HG02840 (cell line): ENCODE measurements around the gene MYL7.
"Not testable (repeated sequence)": the region's sequence is repeated elsewhere in the genome, so short reads cannot be mapped to it uniquely, and the experiment has no call there.

Experiments
- ATAC-seq: cut with Tn5 transposase; IDR thresholded peaks from one replicate; pipeline ENCODE4 v1.9.1; 2021; ENCODE audit warnings: mild to moderate bottlenecking, moderate library complexity, moderate number of reproducible peaks; ENCODE audit not compliant: unreplicated experiment, low FRiP score

Gene MYL7

DNA sequence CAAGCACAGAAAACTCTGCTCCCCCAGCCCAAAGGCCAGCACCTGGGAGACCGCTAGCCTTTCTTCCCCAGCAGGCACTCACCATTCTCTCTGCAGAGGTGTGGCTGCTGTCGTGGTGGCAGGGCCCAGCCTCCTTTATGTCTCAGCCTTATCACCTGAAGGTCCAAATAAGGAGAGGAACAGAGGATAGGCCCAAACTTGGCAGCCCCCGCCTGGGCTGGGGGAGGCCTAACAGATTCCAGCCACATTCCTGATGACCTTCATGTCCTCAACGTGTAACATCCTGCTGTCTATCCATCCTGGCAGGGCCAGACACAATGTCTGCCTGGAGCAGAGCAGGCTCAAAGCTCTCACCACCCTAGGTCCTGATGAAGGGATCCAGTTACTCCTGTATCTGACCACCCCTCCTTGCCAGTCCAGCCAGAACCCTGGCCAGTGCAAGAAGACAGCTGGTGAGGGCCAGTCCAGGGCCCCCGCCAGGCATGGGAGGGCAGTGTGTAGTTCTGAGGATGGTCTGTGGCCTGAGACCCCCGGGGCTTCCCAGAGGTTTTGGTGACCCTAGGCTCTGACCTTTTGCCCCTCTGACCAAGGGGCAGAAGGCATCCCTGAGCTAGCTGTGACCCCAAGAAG is at the start of gene MYL7:
MYL7 (minus strand) TSS at position 112 of the 630 bp plus-strand sequence; CDS start at position 85, 27 bp downstream.
- no peak for ATAC-seq

DNA sequence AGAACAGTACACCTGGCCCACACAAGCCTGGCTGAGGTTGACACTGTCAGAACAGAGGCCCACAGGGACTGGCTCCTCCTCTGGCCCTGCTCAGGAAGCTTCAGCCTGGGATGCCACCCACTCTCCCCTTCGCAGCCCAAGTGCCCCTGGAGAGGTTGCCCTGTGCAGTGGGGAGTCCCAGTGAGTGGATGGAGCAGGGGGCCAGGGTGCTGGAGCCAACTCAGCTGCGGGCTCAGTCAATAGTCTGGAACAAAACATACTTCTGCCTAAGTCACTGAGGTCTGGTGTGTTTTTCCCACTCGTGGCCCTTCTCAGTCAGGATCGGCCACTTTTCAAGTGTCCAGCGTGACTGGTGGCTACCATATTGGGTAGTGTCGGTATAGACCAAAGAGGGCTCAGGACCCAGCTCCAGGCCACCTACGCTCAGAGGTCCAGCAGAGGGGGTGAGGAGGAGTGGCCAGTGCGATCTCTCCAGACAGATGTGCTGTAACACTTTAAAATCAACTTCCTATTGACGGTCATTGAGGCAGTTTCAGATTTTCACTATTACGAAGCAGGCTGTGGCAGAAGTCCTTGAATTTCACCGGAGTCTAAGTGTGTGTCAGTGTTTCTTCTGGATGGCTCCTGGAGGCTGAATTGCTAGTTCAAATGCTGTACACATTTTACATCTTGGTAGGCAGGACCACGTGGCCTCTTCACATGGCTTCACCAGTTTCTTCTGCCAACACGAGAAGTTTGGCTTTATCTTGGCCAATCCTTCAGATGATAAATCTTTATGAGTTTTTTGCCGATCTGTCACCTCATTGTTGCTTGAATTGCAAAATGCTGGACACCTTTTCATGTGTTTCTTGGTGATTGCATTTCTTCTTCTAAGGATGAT is 49.1 kb upstream of the MYL7 start:
- no peak for ATAC-seq

DNA sequence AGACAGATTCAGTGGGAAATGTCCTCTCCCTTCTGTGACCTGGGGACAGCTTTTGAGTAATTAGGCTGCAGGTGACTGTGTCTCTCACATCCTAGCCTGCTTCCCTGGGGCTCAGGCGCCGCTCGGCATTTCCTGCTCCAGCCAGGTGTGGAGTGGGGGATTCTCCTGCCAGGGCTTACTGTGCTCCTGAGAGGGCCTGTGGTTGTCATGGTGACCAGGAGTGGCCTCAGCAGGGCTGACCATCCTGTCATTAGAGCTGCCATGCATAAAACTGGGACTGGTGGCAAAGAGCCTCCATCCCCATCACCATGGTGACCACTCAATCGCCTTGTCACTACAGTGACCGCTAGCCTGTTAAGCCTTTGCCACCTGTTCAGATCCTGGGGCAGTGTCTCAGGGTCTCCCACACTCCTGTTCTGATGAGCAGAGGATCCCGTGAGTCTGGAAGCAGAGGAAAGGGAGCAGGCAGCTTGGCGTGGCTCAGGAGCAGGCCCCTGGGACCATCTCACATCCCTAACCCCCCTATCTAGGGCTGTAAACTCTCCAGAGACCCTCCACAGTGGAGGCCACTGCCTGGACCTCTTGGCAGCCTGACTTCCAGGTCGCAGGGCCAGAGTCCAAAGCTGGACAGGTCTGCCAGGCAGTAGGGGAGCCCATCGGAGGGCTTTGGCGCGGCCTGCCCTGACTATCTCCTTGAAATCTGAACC is 48.3 kb upstream of the MYL7 start, which contains the start of gene GCK:
GCK (minus strand) TSS at position 154 of the 707 bp plus-strand sequence. CDS start 486 bp downstream, outside the sequence.
- ATAC-seq = no peak

GRCh38 chr7:44188480-44189225 is 47.5 kb upstream of the MYL7 start:
- no peak for ATAC-seq

DNA sequence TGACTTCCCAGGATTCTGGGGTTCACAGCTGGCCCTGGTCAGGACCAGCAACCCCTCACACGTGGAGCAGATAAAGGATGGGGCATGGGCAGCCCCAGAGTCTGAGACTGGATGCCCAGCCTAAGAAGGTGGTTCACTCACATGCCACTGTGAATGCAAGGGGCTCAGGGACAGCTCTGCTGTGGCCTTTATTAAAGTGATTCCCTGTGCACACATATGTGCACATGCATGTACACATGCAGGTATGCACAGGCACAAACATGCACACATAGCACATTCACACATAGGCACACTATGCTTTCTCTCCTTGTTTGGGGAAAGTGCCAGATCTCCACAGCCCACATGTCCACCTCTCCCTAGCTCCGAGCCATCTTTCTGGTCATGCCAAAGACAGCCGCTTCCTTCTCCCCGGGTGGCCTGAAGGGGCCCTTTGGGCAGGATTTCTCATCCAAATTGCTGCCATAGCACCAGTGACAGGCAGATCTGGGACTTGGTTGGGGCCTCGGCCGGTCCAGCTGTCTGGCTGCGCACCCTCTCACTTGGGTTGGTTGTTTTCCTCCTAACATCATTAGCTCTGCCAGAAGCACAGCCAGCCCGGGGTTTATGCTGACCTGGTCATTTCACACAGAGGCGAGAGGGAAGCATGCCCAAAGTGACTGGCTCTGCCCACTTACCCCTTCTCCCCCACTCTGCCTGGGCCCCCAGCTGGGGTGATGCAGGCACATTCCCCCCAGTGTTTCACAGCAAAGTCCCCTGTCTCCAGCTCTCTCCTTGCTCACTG is 46.7 kb upstream of the MYL7 start:
- ATAC-seq = no peak

DNA sequence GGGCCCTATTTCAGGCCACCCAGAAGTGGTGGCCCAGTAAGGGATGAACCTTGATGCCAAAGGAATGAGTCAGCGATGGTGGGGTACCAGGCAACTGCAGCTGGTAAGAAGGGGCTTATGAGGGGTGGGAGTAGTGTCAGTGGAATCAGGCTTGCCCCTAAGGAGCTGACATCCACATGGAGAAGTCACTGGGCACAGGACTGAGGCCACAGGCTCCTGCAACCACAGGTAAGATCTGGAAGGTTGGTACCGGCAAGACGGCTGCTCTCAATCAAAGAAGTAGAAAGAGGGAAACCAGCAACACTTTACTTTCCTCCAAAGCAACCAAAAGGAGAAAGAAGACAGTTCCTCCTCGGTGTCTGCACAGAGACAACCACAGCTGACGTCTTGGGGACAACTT is 45.6 kb upstream of the MYL7 start:
- no peak for ATAC-seq

- ATAC-seq = no peak
Measured at GRCh38 chr7:44185729-44186128, 44.6 kb upstream of the MYL7 start.

DNA sequence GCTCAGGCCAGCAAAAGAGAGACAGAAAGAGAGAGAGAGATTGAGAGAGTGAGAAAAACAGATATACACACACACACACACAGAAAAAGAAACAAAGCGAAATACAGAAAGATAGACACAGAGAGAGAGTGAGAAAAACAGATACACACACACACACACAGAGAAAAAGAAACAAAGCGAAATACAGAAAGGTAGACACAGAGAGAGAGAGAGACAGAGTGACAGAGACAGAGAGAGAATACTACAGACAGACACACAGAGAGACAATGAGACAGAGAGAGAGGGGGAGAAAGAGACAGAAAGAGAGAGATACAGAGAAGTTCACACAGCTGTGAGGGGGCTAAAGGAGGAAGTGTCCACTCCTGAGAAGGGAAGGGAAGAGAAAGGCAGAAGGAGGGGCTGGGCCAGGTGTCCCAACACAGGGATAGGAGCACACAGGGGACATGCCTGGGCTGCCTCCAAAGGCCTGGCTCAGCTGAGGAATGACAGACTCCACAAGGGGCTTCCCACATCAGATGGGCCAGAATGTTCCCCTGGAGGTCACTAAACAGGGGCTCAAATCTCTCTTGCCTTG is 43.8 kb upstream of the MYL7 start:
- ATAC-seq = no peak

DNA sequence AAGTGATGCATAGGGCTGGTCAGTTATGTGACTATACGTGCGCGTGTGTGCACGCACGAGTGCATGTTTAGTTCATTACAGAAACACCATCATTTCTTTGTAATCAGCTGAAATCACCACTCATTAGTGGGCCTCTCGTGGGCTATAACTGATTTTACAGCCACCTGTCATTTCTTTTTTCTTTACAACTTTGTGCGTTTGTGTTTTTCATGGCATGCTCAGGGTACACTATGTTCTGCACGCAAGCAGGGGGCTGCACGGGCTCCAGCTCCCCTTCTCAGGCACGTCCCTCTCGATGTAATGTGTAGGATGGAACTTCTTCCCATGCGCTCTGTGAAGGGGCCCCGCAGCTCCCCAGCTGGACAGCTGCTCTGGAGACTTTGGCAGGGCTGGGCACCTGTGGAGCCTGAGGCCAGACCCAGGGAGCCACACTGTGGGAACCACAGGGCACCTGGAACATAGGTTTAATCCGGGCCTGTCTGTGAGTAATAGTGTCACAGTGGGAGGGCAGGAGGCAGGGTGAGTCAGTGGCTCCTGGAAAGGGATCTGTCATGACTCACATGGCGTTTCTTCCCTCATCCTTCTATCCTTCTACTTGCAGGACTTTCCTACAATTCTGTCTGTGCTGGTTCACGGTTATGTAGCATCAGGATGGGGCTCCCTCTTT is 43.2 kb upstream of the MYL7 start:
- ATAC-seq = no peak

DNA sequence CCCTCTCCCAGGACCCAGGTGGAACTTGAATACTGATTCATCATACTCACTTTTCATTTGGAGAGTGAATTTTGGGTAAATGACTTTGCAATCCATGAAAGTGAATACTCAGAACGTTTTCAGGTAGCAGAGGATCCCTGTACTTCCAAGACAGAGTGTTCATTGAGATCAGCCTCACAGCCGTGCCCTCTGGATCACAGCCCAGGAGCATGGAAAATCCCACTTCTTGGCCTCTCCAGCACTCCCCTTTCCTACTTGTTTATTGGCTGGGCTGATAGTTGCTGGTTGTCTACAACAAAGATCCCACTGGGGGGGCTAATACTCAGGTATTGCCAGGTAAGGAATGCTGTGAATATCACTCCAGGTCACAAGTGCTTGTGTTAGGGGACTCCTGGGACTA is 42.3 kb upstream of the MYL7 start:
- ATAC-seq = no peak

- no peak for ATAC-seq
Measured at GRCh38 chr7:44182827-44183226, 41.7 kb upstream of the MYL7 start.

GRCh38 chr7:44180631-44181030 is 39.5 kb upstream of the MYL7 start:
- no peak for ATAC-seq

GRCh38 chr7:44177570-44178131 is 36.5 kb upstream of the MYL7 start:
- no peak for ATAC-seq

DNA sequence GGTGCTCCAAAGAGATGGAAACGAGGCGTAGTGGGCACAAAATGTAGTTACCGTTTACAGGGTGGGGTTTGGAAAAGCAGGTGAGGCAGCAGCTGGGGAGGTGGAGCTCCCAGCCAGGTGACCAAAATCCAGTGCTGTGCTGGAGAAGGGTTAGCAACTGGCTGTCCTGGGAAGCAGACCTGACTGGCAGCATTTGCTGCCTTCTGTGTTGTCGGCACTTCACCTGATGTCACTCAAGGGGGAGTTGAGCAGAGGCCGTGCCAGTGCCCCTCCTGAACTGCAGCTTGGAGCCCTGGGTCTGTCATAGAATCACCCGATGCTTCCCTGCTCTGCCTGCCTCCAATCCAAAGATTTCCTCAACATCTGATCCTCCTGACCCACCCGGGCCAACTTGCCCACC is 35.4 kb upstream of the MYL7 start:
- no peak for ATAC-seq

GRCh38 chr7:44175730-44176129 is 34.6 kb upstream of the MYL7 start:
- no peak for ATAC-seq

GRCh38 chr7:44174694-44174948 is 33.5 kb upstream of the MYL7 start:
- ATAC-seq = not testable (repeated sequence)

GRCh38 chr7:44173911-44174693 is 33.0 kb upstream of the MYL7 start:
- no peak for ATAC-seq

- no peak for ATAC-seq
Measured at GRCh38 chr7:44172803-44173424, 31.8 kb upstream of the MYL7 start.
